Heart left ventricle (tissue), 16 donors: ENCODE results near the gene RNFT2. TPM values are rescaled to one million over a fixed set of nuclear protein-coding genes. Genes with fewer than 3 reads are reported as not detected.
A peak's percentile ranks its signal among the peaks of the same experiment; 100 is the strongest.

Experiments used
- ATAC-seq, 4 donors: fragments of 200-7000 bp; cut with Tn5 transposase; one replicate each; pipeline ENCODE4 v1.9.1; 2020 to 2022; ENCODE audit warnings: moderate library complexity in 4 of 4, mild to moderate bottlenecking in 3 of 4, moderate number of reproducible peaks in 1 of 4
- DNase-seq, 5 donors: peaks; one replicate each; pipeline ENCODE4 v3.0.0-alpha.2; 2020
- H3K27ac ChIP-seq, 12 donors: fragments of 200-600 bp; sonication (generic) in 4 of 12; one replicate each; pipeline versions ENCODE4 v1.5.0 to v1.8.0; 2016 to 2022; ENCODE audit warnings: mild to moderate bottlenecking in 2 of 12
- H3K27me3 ChIP-seq, 9 donors: fragments of 200-600 bp; sonication (generic) in 2 of 9; one replicate each; pipeline versions ENCODE4 v1.5.1 to v1.8.0; 2016 to 2022; ENCODE audit warnings: mild to moderate bottlenecking in 3 of 9
- H3K36me3 ChIP-seq, 9 donors: fragments of 200-600 bp; sonication (generic) in 2 of 9; one replicate each; pipeline versions ENCODE4 v1.5.0 to v1.8.0; 2018 to 2022; ENCODE audit warnings: mild to moderate bottlenecking in 2 of 9
- H3K4me1 ChIP-seq, 12 donors: fragments of 200-600 bp; sonication (generic) in 4 of 12; one replicate each; pipeline versions ENCODE4 v1.5.0 to v1.8.0; 2016 to 2022; ENCODE audit warnings: mild to moderate bottlenecking in 3 of 12
- H3K4me3 ChIP-seq, 12 donors: fragments of 200-600 bp; sonication (generic) in 4 of 12; one replicate each; pipeline versions ENCODE4 v1.5.0 to v1.8.0; 2017 to 2022; ENCODE audit warnings: mild to moderate bottlenecking in 9 of 12, moderate library complexity in 4 of 12
- H3K9me3 ChIP-seq, 12 donors: fragments of 200-600 bp; sonication (generic) in 4 of 12; one replicate each; pipeline versions ENCODE4 v1.5.0 to v1.8.0; 2016 to 2022; ENCODE audit warnings: mild to moderate bottlenecking in 1 of 12
- POLR2A ChIP-seq, 2 donors: fragments of 450-650 bp; IDR thresholded peaks; one replicate each; pipeline ENCODE4 v1.6.1; 2017; ENCODE audit warnings: antibody characterized with exemption in 2 of 2, mild to moderate bottlenecking in 2 of 2, moderate library complexity in 2 of 2
- WGBS, 4 donors: extraction: QIAGEN DNeasy Blood & Tissue Kit in 2 of 4; methylation state at CpG; one replicate each; pipeline versions ENCODE4 v1.1.5 to v1.1.7; 2013 to 2018; 5-methylcytosine and 5-hydroxymethylcytosine counted together
- intact Hi-C, 10 donors: fragments of 100-400 bp; cut with DNase I; formaldehyde crosslinking; loops; one replicate each; pipeline versions ENCODE4 v1.11.1 to v1.14.2; 2022
- polyA plus RNA-seq, 2 donors: library from polyadenylated mRNA; stranded (reverse); fragments of 200-250 nt; gene quantifications; one replicate each; pipeline ENCODE4 v1.2.3, GENCODE V29; 2013
- total RNA-seq, 9 donors: library from RNA; depleted of rRNA in 2 of 9; stranded (reverse); fragments of >200 nt in 2 of 9; fragmentation: NEBNext Ultra II Directional in 3 of 9; extraction: Animal tissue kit (Norgen Biotek cat#: 25700) in 3 of 9; gene quantifications; one replicate each; pipeline versions ENCODE4 v1.1.0 to v1.2.4, GENCODE V29; 2016 to 2023
- TF ChIP-seq, protein P1 (sequence below), 12 donors: fragments of 200-600 bp; sonication (generic) in 4 of 12; IDR thresholded peaks; one replicate each; pipeline versions ENCODE4 v1.5.0 to v1.8.0; 2018 to 2022; ENCODE audit warnings: antibody characterized with exemption in 12 of 12, mild to moderate bottlenecking in 5 of 12
- donor health status: ischemic (EF 13 %, LVEDD 7.1; RV severe dilation, severe dysfunction).
- donor health status: healthy with polysubstance abuse.
- donor health status: DM: no; HTN: yes; CAD: no.
- donor health status: DM: no; HTN: no; CAD: no.
- donor health status: ischemic (EF 25% LVEDD 6.9; RV normal size, moderate dysfunction).
- donor health status: ischemic (EF 25% LVEDD 5.7; RV mildly dilated, moderate dysfunction).
- donor health status: healthy.
- donor health status: DM: yes; HTN: yes; CAD: no.
- donor health status: ischemic (EF 35%, LVEDD 5.7; RV mildly dilated, moderate dysfunction).
- donor health status: nonischemic (EF 11% LVEDD 7.7; RV severe dilation, severe dysfunction).
- donor health status: DM: yes; HTN: yes; CAD: no.
- donor health status: PGD.
- donor health status: ischemic (EF 29% LVEDD 5.4; RV normal size, mild dysfunction).
- donor health status: nonischemic (EF 23%, LVEDD 6.1; RV moderate dilation, normal function).

Gene RNFT2
- total and polyA plus RNA-seq, 11 donors, result 0.58 to 2.4 (median 1.6) TPM

DNA sequence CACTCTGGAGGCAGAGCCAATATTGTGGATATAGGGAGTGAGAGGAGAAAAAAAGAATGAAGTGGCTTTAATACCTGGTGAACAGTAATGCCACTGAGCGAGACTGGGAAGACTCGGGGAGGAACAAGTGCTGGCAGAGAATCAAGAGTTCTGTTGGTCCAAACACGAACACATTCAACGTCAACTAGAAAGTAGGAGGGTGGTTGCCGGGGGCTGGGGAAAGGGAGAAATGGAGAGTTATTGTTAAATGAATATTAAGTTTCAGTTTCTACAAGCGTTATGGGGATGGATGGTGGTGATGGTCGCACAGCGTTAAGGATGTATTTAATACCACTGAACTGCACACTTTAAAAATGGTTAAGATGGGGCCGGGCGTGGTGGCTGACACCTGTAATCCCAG lies 3.0 kb upstream of the RNFT2 start:
- ATAC-seq (no peak), DNase-seq (no peak)
- peaks cover 0 to 27% (median 21%) of the 10 kb centered on the region in 9 donors for H3K36me3 ChIP-seq
- no peak overlapping the region for H3K4me3 ChIP-seq
- peaks cover 3 to 28% (median 14%) of the 10 kb centered on the region in 12 donors for H3K4me1 ChIP-seq
- no peaks in the 10 kb centered on the region for H3K9me3 ChIP-seq
- no peaks in the 10 kb centered on the region for H3K27me3 ChIP-seq
- TF ChIP-seq POLR2A (IDR thresholded peaks at IDR 0.05), result no peak
- TF ChIP-seq, protein P1, sequence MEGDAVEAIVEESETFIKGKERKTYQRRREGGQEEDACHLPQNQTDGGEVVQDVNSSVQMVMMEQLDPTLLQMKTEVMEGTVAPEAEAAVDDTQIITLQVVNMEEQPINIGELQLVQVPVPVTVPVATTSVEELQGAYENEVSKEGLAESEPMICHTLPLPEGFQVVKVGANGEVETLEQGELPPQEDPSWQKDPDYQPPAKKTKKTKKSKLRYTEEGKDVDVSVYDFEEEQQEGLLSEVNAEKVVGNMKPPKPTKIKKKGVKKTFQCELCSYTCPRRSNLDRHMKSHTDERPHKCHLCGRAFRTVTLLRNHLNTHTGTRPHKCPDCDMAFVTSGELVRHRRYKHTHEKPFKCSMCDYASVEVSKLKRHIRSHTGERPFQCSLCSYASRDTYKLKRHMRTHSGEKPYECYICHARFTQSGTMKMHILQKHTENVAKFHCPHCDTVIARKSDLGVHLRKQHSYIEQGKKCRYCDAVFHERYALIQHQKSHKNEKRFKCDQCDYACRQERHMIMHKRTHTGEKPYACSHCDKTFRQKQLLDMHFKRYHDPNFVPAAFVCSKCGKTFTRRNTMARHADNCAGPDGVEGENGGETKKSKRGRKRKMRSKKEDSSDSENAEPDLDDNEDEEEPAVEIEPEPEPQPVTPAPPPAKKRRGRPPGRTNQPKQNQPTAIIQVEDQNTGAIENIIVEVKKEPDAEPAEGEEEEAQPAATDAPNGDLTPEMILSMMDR (IDR thresholded peaks at IDR 0.05), result no peak
- 80 to 88% (median 84%) methylated on average over 10 of the region's 10 CpGs for WGBS, 4 donors
- no peak overlapping the region for H3K27ac ChIP-seq
- intact Hi-C loops, result loop anchor here in 2 of 10 donors (5.0 kb wide), 2 partner anchors 82 to 87 kb away; no protein-coding TSS in a partner anchor

DNA sequence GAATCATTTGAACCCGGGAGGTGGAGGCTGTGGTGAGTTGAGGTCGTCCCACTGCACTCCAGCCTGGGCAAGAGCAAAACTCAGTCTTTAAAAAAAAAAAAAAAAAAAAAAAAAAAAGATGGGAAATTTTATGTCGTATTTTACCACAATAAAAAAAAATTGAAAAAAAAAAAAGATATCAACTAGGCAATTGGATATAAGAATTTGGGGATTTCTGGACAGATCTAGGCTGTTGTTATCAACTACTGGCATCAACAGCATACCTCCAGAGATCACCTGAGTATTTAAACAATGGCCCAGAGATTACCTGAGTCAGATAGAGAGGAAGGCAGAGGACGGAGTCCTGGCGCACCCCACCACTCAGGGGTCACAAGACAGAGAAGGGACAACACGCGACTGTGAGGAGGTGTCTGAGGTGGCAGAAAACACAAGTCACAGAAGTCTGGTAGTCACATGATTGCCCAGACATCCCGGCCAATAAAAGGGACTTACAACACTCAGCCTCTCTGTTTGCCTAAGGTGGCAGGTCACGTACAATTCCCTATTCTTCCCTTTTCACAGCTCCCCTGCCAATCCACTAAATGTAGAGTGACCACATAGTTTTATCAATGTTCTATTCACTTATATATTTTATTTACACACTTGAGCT lies 2.0 kb upstream of the RNFT2 start:
- intact Hi-C loops, result loop anchor here in 2 of 10 donors (5.0 kb wide), 2 partner anchors 81 to 86 kb away; no protein-coding TSS in a partner anchor
- TF ChIP-seq POLR2A (IDR thresholded peaks at IDR 0.05), result no peak
- TF ChIP-seq, protein P1 (IDR thresholded peaks at IDR 0.05), result no peak
- Histone ChIP-seq H3K4me3 (peak overlapping the region in 8 of 12 donors; percentile 79 to 93 (median 89)), H3K36me3 (peaks cover 0 to 24% (median 21%) of the 10 kb centered on the region in 9 donors), H3K9me3 (no peaks in the 10 kb centered on the region), H3K27ac (peak overlapping the region in 1 of 12 donors; percentile 87), H3K4me1 (peaks cover 3 to 26% (median 14%) of the 10 kb centered on the region in 12 donors), H3K27me3 (no peaks in the 10 kb centered on the region)
- DNase-seq (no peak), ATAC-seq (no peak)
- 60 to 75% (median 66%) methylated on average over 9 of the region's 9 CpGs for WGBS, 4 donors

DNA sequence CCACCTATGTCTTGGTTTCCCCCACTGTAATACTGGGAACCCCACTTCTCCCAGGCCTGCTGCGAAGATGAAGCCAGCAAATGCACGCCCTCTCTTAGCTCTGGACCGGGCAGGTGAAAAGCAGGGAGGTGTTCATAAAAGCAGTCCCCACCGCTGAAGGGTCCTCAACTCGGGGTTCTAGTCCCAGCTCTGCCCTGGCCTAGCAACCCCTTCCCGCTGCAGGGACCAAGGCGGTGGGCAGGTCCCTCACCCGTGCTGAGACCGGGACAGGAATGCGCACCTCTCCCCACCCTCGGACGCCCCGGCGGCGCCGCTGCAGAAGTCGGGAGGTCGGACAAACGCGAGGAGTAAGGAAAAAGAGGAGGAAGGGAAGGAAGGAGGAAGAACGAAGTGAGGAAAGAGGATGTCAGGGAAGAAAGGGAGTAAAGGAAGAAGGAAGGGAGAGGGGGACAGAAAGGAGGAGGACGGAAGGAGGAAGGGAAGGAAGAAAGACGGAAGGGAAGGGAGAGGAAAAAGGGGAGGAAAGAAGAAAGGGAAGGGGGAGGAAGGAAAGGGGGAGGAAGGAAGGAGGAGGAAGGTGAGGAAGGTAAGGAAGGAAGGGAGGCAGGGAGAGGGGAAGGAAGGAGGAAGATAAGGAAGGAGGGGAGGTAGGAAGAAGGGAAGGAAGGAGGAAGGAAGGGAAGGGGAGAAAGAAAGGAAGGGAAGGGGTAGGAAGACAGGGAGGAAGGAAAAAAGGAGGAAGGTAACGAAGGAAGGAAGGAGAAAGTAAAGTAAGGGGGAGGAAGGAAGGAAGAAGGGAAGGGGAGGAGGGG lies 947 bp upstream of the RNFT2 start:
- intact Hi-C loops, result loop anchor here in 2 of 10 donors (5.0 kb wide), 2 partner anchors 80 to 85 kb away; no protein-coding TSS in a partner anchor
- H3K4me1 ChIP-seq, result peaks cover 3 to 18% (median 13%) of the 10 kb centered on the region in 12 donors
- TF ChIP-seq POLR2A (IDR thresholded peaks at IDR 0.05), result no peak
- TF ChIP-seq, protein P1 (IDR thresholded peaks at IDR 0.05), result no peak
- DNase-seq (no peak), ATAC-seq (no peak)
- peaks cover 0 to 24% (median 21%) of the 10 kb centered on the region in 9 donors for H3K36me3 ChIP-seq
- H3K4me3 ChIP-seq, result peak overlapping the region; percentile 79 to 97 (median 88)
- no peaks in the 10 kb centered on the region for H3K9me3 ChIP-seq
- H3K27me3 ChIP-seq, result no peaks in the 10 kb centered on the region
- H3K27ac ChIP-seq, result peak overlapping the region in 11 of 12 donors; percentile 54 to 87 (median 76)
- 2 to 4% (median 3%) methylated on average over 24 of the region's 24 CpGs for WGBS, 4 donors
